Central memory CD8-positive, alpha-beta T cell (primary cell): ENCODE results near the gene CDKL1.
A peak's percentile ranks its signal among the peaks of the same experiment; 100 is the strongest.

ENCODE experiments used
- ATAC-seq: fragments of 150-1000 bp; cut with Tn5 transposase; replicated peaks from 2 replicates; pipeline ENCODE4 v1.10.0; 2022; ENCODE audit warnings: mild to moderate bottlenecking, moderate FRiP score, moderate number of reproducible peaks; ENCODE audit not compliant: poor library complexity, severe bottlenecking; ENCODE audit errors: extremely low read depth
- DNase-seq, 2 donors: peaks; one replicate each; pipeline ENCODE4 v3.0.0; 2021; ENCODE audit warnings: low spot score in 2 of 2
- H3K27ac Mint-ChIP-seq: one replicate; pipeline ENCODE4 v1.8.0; 2022; ENCODE audit warnings: low read depth, mild to moderate bottlenecking, moderate library complexity, mixed read lengths
- H3K27me3 Mint-ChIP-seq: one replicate; pipeline ENCODE4 v1.8.0; 2022; ENCODE audit warnings: mixed read lengths
- H3K36me3 Mint-ChIP-seq: one replicate; pipeline ENCODE4 v1.8.0; 2022; ENCODE audit warnings: mild to moderate bottlenecking, moderate library complexity, mixed read lengths; ENCODE audit not compliant: insufficient read depth
- H3K4me1 Mint-ChIP-seq: one replicate; pipeline ENCODE4 v1.8.0; 2022; ENCODE audit warnings: mixed read lengths
- H3K4me3 Mint-ChIP-seq: one replicate; pipeline ENCODE4 v1.8.0; 2022; ENCODE audit warnings: mild to moderate bottlenecking, moderate library complexity, mixed read lengths
- H3K9me3 Mint-ChIP-seq: one replicate; pipeline ENCODE4 v1.8.0; 2022; ENCODE audit warnings: mixed read lengths

Gene CDKL1

DNA sequence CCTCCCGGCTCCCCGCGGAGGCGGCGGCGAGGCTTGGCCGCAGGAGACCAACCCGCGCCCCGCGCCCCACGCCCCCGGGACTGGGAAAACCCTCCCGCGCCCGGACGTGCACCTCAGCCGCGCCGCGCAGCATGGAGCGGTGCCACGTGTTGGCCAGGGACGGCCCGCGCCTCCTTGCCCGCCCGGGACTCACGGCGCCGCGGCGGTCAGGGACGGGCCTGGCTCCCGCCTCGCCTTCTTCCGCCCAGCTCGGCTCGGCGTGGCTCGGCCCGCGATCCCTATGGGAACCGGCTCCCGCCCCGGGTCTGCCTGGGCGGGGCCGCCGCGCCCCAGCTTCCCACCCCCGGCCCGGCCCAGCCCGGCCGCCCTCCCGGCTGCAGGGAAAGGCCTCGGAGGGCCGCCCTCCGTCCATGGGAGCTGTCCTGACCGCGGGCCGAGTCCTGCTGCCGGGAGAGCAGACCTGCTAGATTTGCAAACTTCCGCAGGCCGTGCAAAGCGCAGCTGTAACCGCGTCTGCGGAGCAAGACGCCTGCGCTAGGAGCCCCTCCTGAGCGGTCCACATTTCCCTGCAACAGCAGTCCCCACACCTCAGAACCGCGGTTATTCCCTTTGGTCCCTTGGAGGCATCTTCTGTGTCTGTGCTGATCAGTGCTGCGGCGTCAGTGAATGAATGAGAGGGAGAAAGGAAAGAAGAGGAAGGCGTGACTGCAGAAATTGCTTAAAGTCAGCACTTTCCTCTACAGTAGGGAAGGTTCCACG is at the start of gene CDKL1:
TSS of gene CDKL1 (minus strand) at position 251 of the 759 bp plus-strand sequence. CDS start 1,013 bp downstream, outside the sequence.
- Mint-ChIP-seq H3K27me3 (no peaks in the 10 kb centered on the region), H3K4me3 (peak within 1 kb of the TSS; percentile 87), H3K9me3 (no peaks in the 10 kb centered on the region), H3K36me3 (peaks cover 4% of the 10 kb centered on the region), H3K4me1 (peaks cover 5% of the 10 kb centered on the region), H3K27ac (no peak within 1 kb of the TSS)
- ATAC-seq (peak; percentile 66), DNase-seq (no peak)

DNA sequence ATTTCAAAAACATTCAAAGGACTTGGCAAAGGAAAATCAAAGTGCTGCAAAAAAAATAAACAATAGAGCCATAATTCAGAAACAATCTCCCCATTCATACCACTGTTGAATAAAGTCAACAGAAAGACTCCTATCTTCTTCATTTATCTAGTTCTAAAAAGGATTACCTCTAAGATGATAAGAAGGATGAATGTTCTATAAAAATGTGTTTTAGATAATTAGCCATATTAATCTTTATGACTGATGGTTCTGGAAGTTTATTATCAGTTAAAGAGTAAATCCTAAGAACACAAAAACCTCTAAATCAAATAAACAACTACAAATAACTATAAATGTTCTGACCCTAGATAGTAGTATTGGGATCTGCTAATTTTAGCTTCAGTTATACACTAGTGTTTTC is 37.8 kb upstream of the CDKL1 start:
- H3K4me1 Mint-ChIP-seq = no peaks in the 10 kb centered on the region
- DNase-seq (no peak), ATAC-seq (no peak)
- peaks cover 38% of the 10 kb centered on the region for H3K36me3 Mint-ChIP-seq
- H3K9me3 Mint-ChIP-seq = no peaks in the 10 kb centered on the region
- no peaks in the 10 kb centered on the region for H3K27me3 Mint-ChIP-seq
- no peak overlapping the region for H3K27ac Mint-ChIP-seq
- no peak overlapping the region for H3K4me3 Mint-ChIP-seq

DNA sequence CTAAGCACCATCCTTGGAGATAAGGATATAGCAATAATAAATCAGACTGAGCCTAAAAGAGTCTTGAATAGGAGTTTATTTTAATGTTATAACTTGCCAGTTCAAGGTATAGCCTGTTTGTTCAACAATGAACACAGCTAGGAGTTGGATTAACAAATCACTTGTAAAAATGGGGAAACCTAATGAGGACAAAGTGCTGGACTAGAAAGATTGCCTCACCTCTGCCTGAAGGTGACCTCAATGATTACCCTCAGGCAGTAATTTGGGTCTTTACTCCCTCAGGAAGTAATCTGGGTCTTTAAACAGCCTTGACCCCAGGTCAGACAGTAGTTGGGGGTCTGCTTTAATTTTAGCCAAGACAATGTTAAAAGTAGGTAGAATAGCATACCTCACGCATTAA is 35.5 kb upstream of the CDKL1 start:
- ATAC-seq (no peak), DNase-seq (no peak)
- Mint-ChIP-seq H3K27me3 (no peaks in the 10 kb centered on the region), H3K36me3 (peaks cover 33% of the 10 kb centered on the region), H3K9me3 (no peaks in the 10 kb centered on the region), H3K27ac (no peak overlapping the region), H3K4me3 (no peak overlapping the region), H3K4me1 (no peaks in the 10 kb centered on the region)

DNA sequence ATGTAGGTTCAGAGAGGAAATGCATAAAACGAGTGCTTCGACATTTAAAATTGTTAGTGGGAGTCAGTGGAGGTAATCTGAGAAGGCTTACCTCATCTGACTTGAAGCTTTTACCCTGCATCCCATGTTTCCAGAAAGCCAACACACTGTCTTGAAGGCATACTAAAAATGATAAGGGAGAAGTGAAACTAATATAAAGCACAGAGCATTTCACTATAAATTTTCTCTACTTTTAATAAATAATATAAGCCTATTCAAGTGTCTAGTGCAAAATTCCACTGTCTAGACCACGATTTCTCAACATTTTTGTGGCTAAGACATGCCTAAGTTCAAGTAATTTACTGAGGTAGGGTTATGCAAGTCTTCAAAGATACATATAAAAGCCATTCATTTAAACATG is 29.1 kb upstream of the CDKL1 start:
- ATAC-seq (no peak), DNase-seq (no peak)
- Mint-ChIP-seq H3K27ac (no peak overlapping the region), H3K4me3 (no peak overlapping the region), H3K4me1 (no peaks in the 10 kb centered on the region), H3K27me3 (no peaks in the 10 kb centered on the region), H3K36me3 (peaks cover 36% of the 10 kb centered on the region), H3K9me3 (no peaks in the 10 kb centered on the region)

DNA sequence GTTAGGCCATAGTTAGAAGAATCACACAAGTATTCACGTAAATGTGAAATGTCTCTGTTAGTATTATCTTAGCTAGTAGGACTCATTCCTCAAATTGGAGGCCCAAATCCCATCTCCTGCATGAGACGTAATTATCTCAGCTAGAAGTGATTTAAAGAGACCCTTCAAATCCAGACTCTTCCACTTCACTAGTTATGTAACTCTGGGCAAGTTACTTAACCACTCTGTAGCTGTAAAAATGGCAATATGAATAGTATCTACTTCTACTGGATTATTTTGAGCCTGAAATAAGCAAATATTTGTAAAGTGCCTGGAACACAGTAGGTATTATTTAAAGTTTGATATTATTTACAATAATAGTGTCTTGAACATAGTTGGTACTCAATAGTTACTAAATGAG is 28.4 kb upstream of the CDKL1 start:
- ATAC-seq (no peak), DNase-seq (no peak)
- H3K27me3 Mint-ChIP-seq = no peaks in the 10 kb centered on the region
- H3K4me1 Mint-ChIP-seq = no peaks in the 10 kb centered on the region
- H3K36me3 Mint-ChIP-seq = peaks cover 38% of the 10 kb centered on the region
- no peaks in the 10 kb centered on the region for H3K9me3 Mint-ChIP-seq
- no peak overlapping the region for H3K4me3 Mint-ChIP-seq
- no peak overlapping the region for H3K27ac Mint-ChIP-seq

DNA sequence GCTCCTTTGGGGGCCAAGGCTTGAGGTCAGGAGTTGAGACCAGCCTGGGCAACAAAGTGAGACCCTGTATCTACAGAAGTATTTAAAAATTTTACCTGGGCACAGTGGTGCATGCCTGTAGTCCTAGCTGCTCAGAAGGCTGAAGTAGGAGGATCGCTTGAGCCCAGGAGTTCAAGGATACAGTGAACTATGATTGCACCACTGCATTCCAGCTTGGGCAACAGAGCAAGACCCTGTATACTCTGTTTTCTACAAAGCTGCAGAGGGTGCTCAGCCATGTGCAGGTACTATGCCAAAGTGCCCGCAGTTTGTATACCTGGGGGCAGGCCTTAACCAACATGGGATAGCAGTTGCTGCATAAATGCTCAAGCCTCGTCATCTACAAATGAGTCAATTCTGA is 26.8 kb upstream of the CDKL1 start:
- Mint-ChIP-seq H3K4me3 (no peak overlapping the region), H3K4me1 (no peaks in the 10 kb centered on the region), H3K36me3 (peaks cover 41% of the 10 kb centered on the region), H3K27ac (no peak overlapping the region), H3K9me3 (no peaks in the 10 kb centered on the region), H3K27me3 (no peaks in the 10 kb centered on the region)
- no peak for ATAC-seq
- no peak for DNase-seq

DNA sequence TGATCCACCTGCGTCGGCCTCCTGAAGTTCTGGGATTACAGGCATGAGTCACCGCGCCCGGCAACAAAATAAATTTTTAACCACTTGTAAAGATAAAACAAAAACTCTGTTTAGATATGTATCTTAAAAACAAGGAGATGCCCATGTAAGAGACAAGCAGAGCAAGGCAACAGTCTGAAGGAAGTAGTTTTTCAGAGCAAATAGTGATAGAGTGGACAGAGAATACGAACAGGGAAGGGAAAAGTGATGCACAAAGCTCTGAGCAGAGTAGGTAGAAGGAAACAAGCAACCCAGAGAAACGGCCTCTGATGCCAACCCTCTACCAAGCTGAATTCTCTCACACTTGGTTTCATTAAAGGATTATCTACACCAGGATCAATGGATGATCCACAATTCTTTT is 24.8 kb upstream of the CDKL1 start:
- Mint-ChIP-seq H3K36me3 (peaks cover 39% of the 10 kb centered on the region), H3K9me3 (no peaks in the 10 kb centered on the region), H3K4me3 (no peak overlapping the region), H3K27ac (no peak overlapping the region), H3K4me1 (no peaks in the 10 kb centered on the region), H3K27me3 (no peaks in the 10 kb centered on the region)
- no peak for DNase-seq
- ATAC-seq = no peak

DNA sequence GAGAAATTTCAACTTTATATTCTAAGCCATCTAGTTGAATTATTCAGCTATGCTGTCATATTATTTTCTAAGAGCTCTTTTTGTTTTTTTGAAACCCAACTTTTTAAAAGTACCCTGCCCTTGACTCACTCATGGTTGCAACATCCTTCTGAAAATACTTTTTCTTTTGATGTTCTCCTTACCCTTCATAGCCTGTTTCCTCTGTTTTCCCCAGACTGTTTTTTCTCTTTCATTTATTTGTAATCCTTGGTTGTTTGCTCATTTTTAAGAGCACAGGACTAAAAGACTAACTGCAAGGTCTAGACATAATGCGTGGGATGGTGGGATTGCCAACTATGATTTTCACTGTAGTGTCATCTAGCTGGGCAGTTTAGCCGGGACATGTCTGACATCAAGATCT is 21.2 kb upstream of the CDKL1 start:
- Mint-ChIP-seq H3K36me3 (peaks cover 30% of the 10 kb centered on the region), H3K27ac (no peak overlapping the region), H3K4me3 (no peak overlapping the region), H3K27me3 (no peaks in the 10 kb centered on the region), H3K9me3 (peaks cover 5% of the 10 kb centered on the region), H3K4me1 (no peaks in the 10 kb centered on the region)
- DNase-seq = no peak
- no peak for ATAC-seq

DNA sequence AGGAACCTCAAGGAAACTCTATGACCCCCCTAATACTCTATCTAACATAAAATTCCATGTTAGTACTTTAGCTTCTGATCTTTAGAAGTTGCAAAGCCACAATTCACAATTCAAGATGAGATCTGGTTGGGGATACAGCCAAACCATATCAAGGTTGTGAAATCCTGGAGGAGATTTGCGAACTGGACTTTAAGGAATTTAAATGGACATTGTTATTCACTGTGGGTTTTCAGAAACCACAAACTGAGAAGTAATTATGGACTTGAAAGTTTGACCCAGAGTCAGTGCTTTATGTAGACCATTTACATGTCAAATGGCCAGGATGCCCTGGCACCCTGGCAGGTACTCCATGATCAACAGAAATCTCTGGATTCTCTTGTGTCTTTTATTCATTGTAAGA is 14.2 kb upstream of the CDKL1 start:
- Mint-ChIP-seq H3K4me1 (peaks cover 6% of the 10 kb centered on the region), H3K9me3 (peaks cover 10% of the 10 kb centered on the region), H3K4me3 (no peak overlapping the region), H3K27ac (no peak overlapping the region), H3K27me3 (no peaks in the 10 kb centered on the region), H3K36me3 (peaks cover 3% of the 10 kb centered on the region)
- DNase-seq = no peak
- ATAC-seq = no peak

DNA sequence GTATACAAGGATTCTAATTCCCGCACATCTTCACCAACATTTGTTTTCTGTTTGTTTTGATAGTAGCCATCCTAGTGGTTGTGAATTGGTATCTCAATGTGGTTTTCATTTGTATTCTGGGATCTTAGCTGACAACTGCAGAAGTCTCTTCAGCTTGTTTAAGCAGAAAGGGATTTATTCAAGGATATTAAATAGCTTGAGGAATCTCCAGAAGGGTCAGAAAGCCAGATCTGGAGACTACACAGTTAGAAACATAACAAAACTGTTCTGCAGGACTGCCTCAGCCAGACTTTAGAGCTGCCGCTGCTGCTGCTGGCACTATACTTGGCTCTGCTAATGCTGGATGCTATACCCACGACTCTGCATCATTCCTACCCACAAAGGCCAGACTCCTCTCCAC is 13.4 kb upstream of the CDKL1 start:
- no peak for ATAC-seq
- peaks cover 16% of the 10 kb centered on the region for H3K9me3 Mint-ChIP-seq
- H3K4me3 Mint-ChIP-seq = no peak overlapping the region
- DNase-seq = no peak
- H3K4me1 Mint-ChIP-seq = peaks cover 7% of the 10 kb centered on the region
- no peak overlapping the region for H3K27ac Mint-ChIP-seq
- H3K36me3 Mint-ChIP-seq = peaks cover 3% of the 10 kb centered on the region
- no peaks in the 10 kb centered on the region for H3K27me3 Mint-ChIP-seq

DNA sequence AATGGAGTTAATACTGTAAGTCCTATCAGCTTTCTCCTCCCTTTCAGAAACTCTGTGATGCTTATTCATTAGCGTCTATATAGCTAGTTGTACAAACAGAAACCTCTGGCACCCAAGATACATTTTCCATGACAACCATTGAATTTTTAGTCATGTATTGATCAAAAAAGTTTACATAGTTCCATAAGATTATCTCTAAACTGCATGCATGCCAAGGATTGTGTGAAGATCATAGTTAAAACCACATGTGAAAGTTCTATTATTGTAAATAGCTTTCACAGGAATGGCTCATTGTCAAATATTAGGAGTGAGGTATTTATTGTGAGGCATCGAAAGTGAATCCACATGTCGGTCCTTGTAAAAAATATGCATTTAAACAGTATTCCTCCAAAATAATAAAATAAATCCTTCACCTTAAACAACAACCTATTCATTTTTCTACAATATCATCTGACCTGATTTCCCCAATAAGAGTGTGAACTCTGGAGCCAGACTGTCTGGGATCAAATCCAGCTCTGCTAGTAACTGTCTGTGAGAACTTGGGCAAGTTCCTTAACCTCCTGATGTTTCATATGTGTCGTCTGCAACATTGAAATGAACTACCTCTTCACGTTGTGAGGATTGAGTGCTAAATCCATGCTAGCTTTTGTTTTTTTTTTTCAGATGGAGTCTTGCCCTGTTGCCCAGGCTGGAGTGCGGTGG is 10.6 kb upstream of the CDKL1 start:
- DNase-seq = no peak
- Mint-ChIP-seq H3K4me1 (peaks cover 7% of the 10 kb centered on the region), H3K36me3 (peaks cover 1% of the 10 kb centered on the region), H3K4me3 (no peak overlapping the region), H3K27me3 (no peaks in the 10 kb centered on the region), H3K9me3 (peaks cover 11% of the 10 kb centered on the region), H3K27ac (no peak overlapping the region)
- no peak for ATAC-seq

DNA sequence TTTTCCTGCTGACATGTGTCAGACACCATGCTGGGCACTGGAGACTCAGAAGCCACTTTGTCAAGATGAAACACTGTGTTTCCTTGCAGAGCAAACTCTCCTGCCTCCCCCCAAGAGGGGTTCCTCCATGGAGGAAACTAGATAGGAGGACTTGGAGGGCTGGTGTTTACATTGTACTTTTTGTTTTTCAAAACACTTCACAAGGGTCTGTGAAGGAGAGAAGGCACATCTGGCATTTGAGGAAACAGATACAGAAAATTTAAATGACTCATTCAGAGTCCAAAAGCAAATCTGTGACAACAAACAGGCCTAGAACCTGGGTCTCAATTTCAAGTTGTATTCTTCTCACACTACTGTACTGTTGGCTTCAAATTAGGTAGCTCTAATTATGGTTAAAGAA is 6.7 kb upstream of the CDKL1 start:
- peaks cover 11% of the 10 kb centered on the region for H3K9me3 Mint-ChIP-seq
- peaks cover 7% of the 10 kb centered on the region for H3K4me1 Mint-ChIP-seq
- ATAC-seq = no peak
- no peaks in the 10 kb centered on the region for H3K36me3 Mint-ChIP-seq
- no peak overlapping the region for H3K27ac Mint-ChIP-seq
- H3K4me3 Mint-ChIP-seq = no peak overlapping the region
- DNase-seq = no peak
- no peaks in the 10 kb centered on the region for H3K27me3 Mint-ChIP-seq

DNA sequence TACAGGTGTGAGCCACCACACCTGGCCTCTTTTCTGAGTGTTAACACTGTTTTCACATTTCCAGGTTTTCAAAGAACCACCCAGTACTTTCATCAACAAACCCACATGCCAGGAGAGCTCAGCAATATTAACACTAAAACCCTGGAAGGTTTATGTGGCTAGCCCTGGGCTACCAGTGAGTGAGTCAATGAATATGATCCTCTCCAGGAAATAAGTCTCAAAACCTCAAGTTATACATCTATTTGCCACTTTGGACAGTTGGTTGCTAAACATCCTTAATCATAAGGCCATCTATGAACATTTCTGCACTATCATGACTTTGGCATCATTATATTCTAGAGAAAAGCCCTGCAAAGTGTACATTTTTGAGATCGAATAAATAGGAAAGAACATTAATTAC is 6.3 kb upstream of the CDKL1 start:
- DNase-seq (no peak), ATAC-seq (no peak)
- no peak overlapping the region for H3K27ac Mint-ChIP-seq

More for the DNA sequence above, 6.3 kb upstream of the CDKL1 start:
- Mint-ChIP-seq H3K4me3 (no peak overlapping the region), H3K9me3 (peaks cover 11% of the 10 kb centered on the region), H3K36me3 (peaks cover 2% of the 10 kb centered on the region), H3K4me1 (peaks cover 7% of the 10 kb centered on the region), H3K27me3 (no peaks in the 10 kb centered on the region)
